HG02571 (cell line): ENCODE data around the gene GPBAR1.
"Not testable (repeated sequence)": the region's sequence is repeated elsewhere in the genome, so short reads cannot be mapped to it uniquely, and the experiment has no call there.

Experiments
- ATAC-seq: cut with Tn5 transposase; IDR thresholded peaks from one replicate; pipeline ENCODE4 v1.9.1; 2021; ENCODE audit warnings: mild to moderate bottlenecking, moderate library complexity; ENCODE audit not compliant: unreplicated experiment

Gene GPBAR1

GRCh38 chr2:218266316-218266979 lies 5.6 kb downstream of the GPBAR1 start:
- no peak for ATAC-seq

- ATAC-seq: no peak
Measured at GRCh38 chr2:218267259-218267658, 6.4 kb downstream of the GPBAR1 start.

GRCh38 chr2:218269900-218270720 lies 9.3 kb downstream of the GPBAR1 start, which contains the start of the genes AAMP and PNKD:
Gene AAMP, minus strand, starts transcription at chr2:218270137. Its CDS starts 51 bp downstream, at chr2:218270086.
Gene PNKD, plus strand, starts transcription at chr2:218270519. Its CDS starts 17 bp downstream, at chr2:218270536.
- peak; percentile 88 for ATAC-seq

GRCh38 chr2:218270721-218271486 lies 10.1 kb downstream of the GPBAR1 start:
- ATAC-seq: no peak

- no peak for ATAC-seq
Measured at GRCh38 chr2:218271487-218271797, 10.6 kb downstream of the GPBAR1 start.

- ATAC-seq: no peak
Measured at GRCh38 chr2:218271865-218272530, 11.2 kb downstream of the GPBAR1 start.

GRCh38 chr2:218272531-218273212 lies 11.9 kb downstream of the GPBAR1 start:
- no peak for ATAC-seq

GRCh38 chr2:218273214-218273907 lies 12.5 kb downstream of the GPBAR1 start:
- ATAC-seq: not testable (repeated sequence)

- no peak for ATAC-seq
Measured at GRCh38 chr2:218273908-218274249, 13.1 kb downstream of the GPBAR1 start.

GRCh38 chr2:218274586-218274985 lies 13.8 kb downstream of the GPBAR1 start:
- ATAC-seq: no peak

- no peak for ATAC-seq
Measured at GRCh38 chr2:218275371-218276072, 14.7 kb downstream of the GPBAR1 start.

GRCh38 chr2:218276986-218277755 lies 16.4 kb downstream of the GPBAR1 start:
- no peak for ATAC-seq

- no peak for ATAC-seq
Measured at GRCh38 chr2:218277921-218278320, 17.1 kb downstream of the GPBAR1 start.

GRCh38 chr2:218278531-218279360 lies 17.9 kb downstream of the GPBAR1 start:
- ATAC-seq: no peak

- no peak for ATAC-seq
Measured at GRCh38 chr2:218280260-218280870, 19.6 kb downstream of the GPBAR1 start.

GRCh38 chr2:218281449-218281848 lies 20.6 kb downstream of the GPBAR1 start:
- no peak for ATAC-seq
